H54 (cell line): ENCODE measurements around the gene PRSS36.
"Not testable (repeated sequence)": the region's sequence is repeated elsewhere in the genome, so short reads cannot be mapped to it uniquely, and the experiment has no call there.

Experiments
- DNase-seq: peaks from one replicate; pipeline ENCODE4 v3.0.0; 2011; ENCODE audit warnings: low spot score, mixed read lengths; ENCODE audit not compliant: insufficient read length
- FAIRE-seq: peaks from 3 replicates; lab custom pipeline; 2011; peaks lifted over from hg19 to GRCh38; lab: Jason Lieb, UNC
- POLR2A ChIP-seq: IDR thresholded peaks from 2 replicates; pipeline ENCODE4 v1.6.1; 2011; ENCODE audit warnings: low read depth, mild to moderate bottlenecking, low read length

PRSS36 gene

DNA sequence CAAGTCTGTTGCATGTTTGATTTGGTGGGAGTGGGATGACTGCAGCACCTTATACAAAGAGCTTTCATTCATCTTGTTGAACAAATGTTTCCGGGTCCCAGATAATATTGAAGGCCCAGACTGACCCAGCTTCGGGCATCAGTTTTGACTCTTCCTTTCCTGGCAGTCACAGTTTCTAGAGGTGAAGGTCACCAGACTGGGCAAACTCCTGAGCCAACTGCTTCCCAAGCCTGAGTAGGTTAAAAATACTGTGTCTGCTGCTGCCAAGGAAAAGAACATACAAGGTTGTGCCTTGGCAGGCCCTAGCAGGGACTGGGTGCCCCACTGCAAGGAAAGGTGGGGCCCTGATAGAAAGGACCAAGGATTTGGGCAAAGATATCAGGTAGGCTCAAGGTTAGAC is 37.2 kb downstream of the PRSS36 start:
- DNase-seq, result no peak
- no peak for FAIRE-seq
- TF ChIP-seq POLR2A, result no peak

DNA sequence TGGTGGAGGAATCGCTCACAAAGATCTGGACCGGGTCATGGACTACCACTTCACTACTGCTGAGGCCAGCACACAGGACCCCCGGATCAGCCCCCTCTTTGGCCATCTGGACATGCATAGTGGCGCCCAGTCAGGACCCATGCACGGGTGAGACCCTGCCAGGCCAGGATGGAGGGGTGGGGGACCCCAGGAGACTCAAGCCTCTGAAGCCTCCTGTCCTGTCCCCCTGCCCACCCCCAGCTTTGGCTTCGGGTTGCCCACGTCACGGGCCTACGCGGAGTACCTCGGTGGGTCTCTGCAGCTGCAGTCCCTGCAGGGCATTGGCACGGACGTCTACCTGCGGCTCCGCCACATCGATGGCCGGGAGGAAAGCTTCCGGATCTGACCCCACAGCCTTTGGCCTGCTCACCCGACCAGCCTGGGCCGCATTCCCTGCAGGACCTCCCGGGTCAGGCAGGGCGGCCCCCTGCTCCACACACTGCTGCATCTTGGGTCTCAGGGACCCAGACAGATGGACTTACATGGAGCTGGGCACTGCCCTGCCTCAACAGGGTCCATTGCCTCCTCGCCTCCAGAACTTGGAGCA is 37.9 kb downstream of the PRSS36 start:
- no peak for DNase-seq
- FAIRE-seq, result no peak
- no peak for TF ChIP-seq POLR2A

DNA sequence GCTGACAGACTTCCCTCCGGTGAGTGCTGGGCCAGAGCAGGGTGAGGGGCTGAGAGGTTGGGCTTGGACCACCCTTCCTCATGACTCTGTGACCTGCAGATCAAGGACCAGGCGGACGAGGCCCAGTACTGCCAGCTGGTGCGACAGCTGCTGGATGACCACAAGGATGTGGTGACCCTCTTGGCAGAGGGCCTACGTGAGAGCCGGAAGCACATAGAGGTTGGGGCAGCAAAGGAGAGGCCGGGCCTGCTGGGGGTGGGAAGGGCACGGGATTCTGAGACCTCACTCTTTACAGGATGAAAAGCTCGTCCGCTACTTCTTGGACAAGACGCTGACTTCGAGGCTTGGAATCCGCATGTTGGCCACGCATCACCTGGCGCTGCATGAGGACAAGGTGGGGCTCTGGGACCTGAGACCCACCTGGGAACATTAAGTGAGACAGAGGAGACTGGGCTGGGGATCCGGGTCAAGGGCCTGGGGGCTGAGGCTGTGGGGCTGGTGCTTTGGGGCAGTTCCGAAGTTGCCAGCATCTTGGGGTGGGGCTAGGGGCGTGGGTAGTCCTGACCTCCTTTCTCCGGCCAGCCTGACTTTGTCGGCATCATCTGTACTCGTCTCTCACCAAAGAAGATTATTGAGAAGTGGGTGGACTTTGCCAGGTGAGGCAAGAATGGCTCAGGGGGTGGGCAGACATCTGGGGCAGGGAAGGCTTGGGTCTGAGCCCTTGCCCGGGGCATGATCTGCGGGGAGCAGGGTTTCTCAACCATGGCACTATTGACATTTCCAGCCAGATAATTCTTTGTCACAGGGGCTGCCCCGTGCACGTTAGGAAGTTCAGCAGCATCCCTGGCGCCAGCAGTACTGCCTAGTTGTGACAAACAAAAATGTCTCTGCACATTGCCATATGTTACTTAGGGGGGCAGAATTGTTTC is 39.5 kb downstream of the PRSS36 start:
- TF ChIP-seq POLR2A, result no peak
- FAIRE-seq, result no peak
- no peak for DNase-seq

DNA sequence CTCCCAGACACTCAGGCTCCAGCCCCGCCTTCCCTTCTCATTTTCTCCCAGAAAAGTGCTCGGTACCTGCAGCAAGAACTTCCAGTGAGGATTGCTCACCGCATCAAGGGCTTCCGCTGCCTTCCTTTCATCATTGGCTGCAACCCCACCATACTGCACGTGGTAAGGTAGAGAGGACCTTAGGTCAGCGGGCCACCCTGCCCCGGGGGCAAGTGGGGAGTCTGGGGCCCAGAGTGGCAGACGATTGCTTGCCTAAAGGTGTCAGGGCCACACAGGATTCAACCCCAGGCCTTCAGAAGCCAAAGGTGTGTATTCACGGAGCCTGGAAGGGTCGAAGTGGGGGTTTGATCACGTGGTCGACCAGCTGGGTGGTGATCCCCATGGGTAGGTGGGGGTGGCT is 40.2 kb downstream of the PRSS36 start:
- FAIRE-seq, result no peak

DNA sequence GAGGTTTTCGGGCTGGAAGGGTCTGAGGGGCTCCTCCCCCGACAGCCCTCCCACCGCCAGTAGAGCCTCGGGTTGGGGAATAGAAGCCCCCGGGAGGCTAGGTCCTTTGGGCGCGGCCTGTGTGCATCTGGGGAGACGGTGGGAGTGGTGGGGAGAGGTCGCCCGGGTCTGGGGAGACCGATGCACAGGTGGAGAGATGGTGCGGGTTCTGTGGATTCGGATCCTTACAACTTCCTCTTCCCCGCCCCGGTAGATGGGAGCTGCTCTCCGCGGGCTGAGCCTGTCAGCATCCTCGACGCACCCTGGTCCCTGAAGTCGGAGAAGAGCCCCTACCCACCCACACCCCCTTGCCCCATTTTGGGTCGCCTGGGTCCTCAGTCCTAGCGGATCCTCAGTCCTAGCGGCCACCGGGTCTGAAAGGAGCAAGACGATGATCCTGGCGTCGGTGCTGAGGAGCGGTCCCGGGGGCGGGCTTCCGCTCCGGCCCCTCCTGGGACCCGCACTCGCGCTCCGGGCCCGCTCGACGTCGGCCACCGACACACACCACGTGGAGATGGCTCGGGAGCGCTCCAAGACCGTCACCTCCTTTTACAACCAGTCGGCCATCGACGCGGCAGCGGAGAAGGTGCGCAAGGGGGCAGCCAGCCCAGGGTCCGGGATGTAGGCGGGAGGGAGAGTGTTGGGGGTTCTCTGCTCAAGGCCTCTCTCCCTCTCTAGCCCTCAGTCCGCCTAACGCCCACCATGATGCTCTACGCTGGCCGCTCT is 40.9 kb downstream of the PRSS36 start:
- FAIRE-seq (no peak), DNase-seq (no peak)

More for the DNA sequence above, 40.2 kb downstream of the PRSS36 start:
- TF ChIP-seq POLR2A, result no peak
- DNase-seq, result no peak

DNA sequence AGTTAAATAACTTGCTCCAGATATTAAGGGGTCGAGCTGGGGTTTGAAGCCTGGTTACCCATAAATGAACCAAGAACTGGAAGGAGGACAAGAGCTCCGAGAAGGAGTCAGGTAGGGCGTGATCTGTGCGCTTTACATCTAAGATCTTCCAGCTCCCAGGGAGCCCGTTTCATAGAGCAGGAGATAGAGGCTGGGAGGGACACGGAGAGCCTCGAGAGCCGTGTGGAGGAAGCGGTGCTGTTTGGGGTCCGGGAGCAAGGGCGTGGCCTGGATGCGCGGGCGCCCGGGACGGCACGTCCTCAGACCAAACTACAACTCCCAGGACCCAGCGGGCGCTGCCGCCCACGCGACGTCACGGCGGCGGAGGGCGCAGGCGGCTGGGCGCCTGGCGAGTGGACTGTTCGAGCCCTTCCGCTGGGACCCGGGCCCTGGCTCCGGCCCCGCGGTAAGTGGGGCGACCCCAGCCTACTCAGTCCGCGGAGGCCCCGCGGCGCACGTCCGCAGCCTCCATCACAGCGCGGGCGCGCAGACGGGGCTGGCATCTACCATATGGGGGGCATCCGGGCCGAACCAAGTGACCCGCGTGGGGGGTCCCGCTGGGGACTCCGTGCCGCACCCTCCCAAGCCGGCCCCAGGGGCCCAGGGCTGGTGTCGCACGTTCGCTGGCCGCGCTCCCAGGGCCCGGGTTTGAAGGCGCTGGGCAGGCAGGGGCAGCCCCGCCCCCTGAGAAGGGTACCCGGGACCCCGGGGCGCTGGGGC is 41.7 kb downstream of the PRSS36 start, which contains the start of gene BCKDK:
BCKDK (plus strand) TSS at position 352 of the 759 bp plus-strand sequence. CDS start 838 bp downstream, outside the sequence.
- no peak for FAIRE-seq
- TF ChIP-seq POLR2A, result peak; percentile 69
- DNase-seq, result peak; percentile 92

More for the DNA sequence above, 40.9 kb downstream of the PRSS36 start:
- no peak for TF ChIP-seq POLR2A

DNA sequence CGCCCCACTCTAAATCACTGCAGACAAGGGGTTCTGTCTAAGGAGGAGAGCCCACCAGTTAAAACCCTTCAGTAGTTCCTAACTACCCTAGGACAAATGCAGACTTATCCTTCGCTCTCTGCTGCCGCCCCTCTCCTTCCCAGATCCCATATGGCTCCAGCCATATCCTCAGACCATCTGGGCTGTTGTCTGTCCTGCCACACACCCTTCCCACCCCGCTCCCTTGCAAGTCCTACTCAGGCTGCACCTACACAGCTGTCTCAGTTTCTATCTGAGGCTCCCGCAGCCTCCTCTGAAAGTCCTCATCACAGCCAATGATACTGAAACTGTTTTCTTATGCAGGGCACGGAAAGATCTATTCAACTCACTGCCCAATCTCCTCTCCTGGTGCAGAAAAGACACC is 42.4 kb downstream of the PRSS36 start:
- DNase-seq, result no peak
- no peak for TF ChIP-seq POLR2A
- FAIRE-seq, result no peak

DNA sequence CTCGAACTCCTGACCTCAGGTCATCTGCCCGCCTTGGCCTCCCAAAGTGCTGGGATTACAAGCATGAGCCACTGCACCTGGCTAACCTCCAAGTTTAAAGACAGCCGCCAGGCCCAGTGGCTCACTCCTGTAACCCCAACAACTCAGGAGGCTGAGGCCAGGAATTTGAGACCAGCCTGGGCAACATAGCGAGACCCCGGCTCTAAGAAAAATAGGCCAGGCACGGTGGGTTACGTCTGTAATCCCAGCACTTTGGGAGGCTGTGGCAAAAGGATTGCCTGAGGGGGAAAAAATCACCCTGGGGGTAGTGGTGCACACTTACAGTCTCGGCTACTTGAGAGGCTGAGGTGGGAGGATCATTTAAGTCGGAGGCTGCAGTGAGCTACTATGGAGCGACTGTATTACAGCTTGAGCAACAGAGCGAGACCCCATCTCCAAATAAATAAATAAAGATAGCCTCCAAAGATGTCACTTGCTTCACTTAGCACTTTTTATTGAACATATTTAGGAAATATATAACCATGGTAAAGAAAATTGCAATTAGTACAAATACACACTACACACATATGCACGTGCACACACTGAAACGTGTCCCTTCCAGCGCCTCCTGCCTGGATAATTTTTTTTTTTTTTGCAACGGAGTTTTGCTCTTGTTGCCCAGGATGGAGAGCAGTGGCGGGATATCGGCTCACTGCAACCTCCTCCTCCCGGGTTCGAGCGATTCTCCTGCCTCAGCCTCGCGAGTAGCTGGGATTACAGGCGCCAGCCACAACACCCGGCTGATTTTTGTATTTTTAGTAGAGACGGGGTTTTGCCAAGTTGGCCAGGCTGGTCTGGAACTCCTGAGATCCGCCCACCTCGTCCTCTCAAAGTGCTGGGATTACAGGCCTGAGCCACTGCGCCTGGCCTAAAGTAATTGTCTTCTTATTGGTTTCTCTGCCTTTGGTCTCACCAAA is 43.1 kb downstream of the PRSS36 start:
- DNase-seq (no peak), FAIRE-seq (no peak)
- no peak for TF ChIP-seq POLR2A

DNA sequence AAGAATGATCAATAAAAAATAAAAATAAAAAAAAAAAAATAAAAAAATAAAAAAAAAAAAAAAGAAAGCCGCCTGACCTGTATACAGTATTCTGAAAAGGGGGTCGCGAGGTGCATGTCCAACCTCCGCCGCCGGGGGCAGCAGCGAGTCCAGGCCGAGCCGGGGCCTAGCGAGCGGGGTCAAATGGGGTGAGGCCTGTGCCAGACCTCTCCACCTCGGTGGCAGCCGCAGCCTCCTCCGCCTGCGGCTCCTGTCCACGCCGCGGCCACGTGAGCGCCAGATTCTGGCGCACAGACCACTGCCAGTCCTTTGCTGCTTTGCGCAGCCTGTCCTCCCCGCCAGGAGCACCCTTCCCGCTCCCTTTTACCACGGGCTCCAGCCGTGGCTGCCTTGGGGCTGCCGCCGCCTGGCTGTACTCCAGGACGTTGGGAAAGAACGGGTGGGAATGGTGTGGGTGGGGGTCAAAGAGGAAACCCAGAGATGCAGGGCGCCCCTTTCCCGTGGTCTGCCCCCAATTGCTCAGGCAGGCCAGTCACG is 44.1 kb downstream of the PRSS36 start:
- FAIRE-seq (no peak), DNase-seq (peak; percentile 84)
- no peak for TF ChIP-seq POLR2A

DNA sequence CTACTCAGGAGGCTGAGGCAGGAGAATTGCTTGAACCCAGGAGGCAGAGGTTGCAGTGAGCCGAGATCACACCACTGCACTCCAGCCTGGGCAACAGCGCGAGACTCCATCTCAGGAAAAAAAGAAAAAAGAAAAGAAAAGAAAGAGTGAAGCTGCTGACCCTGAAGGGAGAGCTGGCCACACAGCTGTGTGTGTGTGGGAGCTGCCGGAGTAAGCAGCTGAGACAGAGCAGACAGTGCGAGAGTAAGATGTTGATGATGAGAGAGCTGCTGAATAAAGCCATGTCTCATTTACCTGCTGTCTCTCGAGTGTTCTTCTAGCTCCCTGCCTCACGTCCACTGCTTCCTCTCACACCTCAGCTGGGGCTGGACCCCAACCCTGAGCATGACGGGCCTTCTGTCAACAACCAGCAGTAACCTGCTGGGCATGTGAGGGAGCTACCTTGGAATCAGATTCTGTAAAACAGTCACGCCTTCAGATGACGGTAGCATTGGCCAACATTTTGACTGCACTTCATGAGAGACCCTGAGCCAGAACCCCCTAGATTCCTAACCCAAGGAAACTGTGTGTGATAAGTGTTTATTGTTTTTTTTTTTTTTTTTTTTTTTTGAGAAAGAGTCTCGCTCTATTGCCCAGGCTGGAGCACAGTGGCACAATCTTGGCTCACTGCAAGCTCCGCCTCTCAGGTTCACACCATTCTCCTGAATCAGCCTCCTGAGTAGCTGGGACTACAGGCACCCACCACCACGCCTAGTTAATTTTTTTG is 48.8 kb downstream of the PRSS36 start:
- not testable (repeated sequence) for DNase-seq, FAIRE-seq

DNA sequence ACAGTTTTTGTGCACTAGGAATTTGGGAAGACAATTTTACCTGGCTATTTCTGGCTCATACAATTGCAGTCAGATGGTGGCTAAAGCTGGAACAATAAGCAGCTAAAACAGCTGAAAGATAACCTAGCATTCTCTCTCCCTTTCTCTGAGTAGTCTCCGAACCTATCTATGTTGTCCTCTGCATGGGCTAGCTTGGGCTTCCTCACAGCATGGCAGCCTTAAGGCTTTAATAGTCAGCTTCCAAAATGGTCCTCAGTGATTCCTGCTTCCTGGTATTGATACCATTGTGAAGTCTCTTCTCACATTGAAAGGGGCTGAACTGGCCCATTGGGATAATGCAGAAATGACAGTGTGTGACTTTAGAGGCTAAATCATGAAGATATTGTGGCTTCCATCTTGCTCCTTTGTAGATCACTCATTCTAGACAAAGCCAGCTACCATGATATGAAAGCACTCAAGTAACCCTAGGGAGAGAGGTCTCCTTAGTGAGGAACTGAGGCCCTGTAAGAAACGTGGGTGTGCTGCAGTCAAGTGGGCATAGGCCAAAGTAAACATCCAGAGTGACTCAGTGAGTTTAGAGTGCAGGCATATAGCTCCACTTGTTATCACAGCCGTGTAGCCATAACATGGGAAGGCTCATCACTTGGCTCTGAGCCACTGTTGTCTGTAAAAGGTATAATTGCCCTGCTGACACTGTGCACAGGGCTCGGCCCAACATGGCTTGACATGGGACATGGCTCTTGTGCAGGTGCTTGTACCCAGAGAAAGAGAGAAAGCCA is 49.8 kb downstream of the PRSS36 start:
- DNase-seq, result no peak
- no peak for TF ChIP-seq POLR2A
- FAIRE-seq, result no peak
